ENCODE data around the gene PID1.

The PID1 gene

GRCh38 chr2:229099231-229099630 is 171.9 kb downstream of the PID1 start:
- H3K27me3 ChIP-seq (ENCODE audit: insufficient read depth, low read length) = no peaks in the 10 kb centered on the region
- H3K4me1 ChIP-seq (ENCODE audit: control insufficient read depth, insufficient read depth, low read length, unreplicated experiment) = no peaks in the 10 kb centered on the region
- H2AFZ ChIP-seq (ENCODE audit: low read length, unreplicated experiment) = no peak overlapping the region
- H3K4me3 ChIP-seq (ENCODE audit: low read depth, low read length) = no peak overlapping the region
- no peaks in the 10 kb centered on the region for H3K79me2 ChIP-seq (ENCODE audit: control insufficient read depth, insufficient read depth, low read length, unreplicated experiment)
- no peak overlapping the region for H3K27ac ChIP-seq (ENCODE audit: low read depth, low read length)
- no peaks in the 10 kb centered on the region for H3K36me3 ChIP-seq (ENCODE audit: insufficient read depth, low read length)

GRCh38 chr2:229098801-229099200 is 172.3 kb downstream of the PID1 start:
- H3K27me3 ChIP-seq (ENCODE audit: insufficient read depth, low read length) = no peaks in the 10 kb centered on the region
- H3K4me1 ChIP-seq (ENCODE audit: control insufficient read depth, insufficient read depth, low read length, unreplicated experiment) = no peaks in the 10 kb centered on the region
- no peaks in the 10 kb centered on the region for H3K79me2 ChIP-seq (ENCODE audit: control insufficient read depth, insufficient read depth, low read length, unreplicated experiment)
- no peak overlapping the region for H2AFZ ChIP-seq (ENCODE audit: low read length, unreplicated experiment)
- no peak overlapping the region for H3K4me3 ChIP-seq (ENCODE audit: low read depth, low read length)
- no peaks in the 10 kb centered on the region for H3K36me3 ChIP-seq (ENCODE audit: insufficient read depth, low read length)
- no peak overlapping the region for H3K27ac ChIP-seq (ENCODE audit: low read depth, low read length)

- Histone ChIP-seq H3K4me3 (ENCODE audit: low read depth, low read length) (no peak overlapping the region), H3K4me1 (ENCODE audit: control insufficient read depth, insufficient read depth, low read length, unreplicated experiment) (no peaks in the 10 kb centered on the region), H2AFZ (ENCODE audit: low read length, unreplicated experiment) (no peak overlapping the region), H3K27me3 (ENCODE audit: insufficient read depth, low read length) (no peaks in the 10 kb centered on the region), H3K79me2 (ENCODE audit: control insufficient read depth, insufficient read depth, low read length, unreplicated experiment) (no peaks in the 10 kb centered on the region), H3K27ac (ENCODE audit: low read depth, low read length) (no peak overlapping the region), H3K36me3 (ENCODE audit: insufficient read depth, low read length) (no peaks in the 10 kb centered on the region)
Measured at GRCh38 chr2:229096409-229097066, 174.5 kb downstream of the PID1 start.

GRCh38 chr2:229095472-229095871 is 175.6 kb downstream of the PID1 start:
- H3K27ac ChIP-seq (ENCODE audit: low read depth, low read length) = no peak overlapping the region
- no peak overlapping the region for H3K4me3 ChIP-seq (ENCODE audit: low read depth, low read length)
- H3K4me1 ChIP-seq (ENCODE audit: control insufficient read depth, insufficient read depth, low read length, unreplicated experiment) = peaks cover under 1% of the 10 kb centered on the region
- H2AFZ ChIP-seq (ENCODE audit: low read length, unreplicated experiment) = no peak overlapping the region
- H3K36me3 ChIP-seq (ENCODE audit: insufficient read depth, low read length) = no peaks in the 10 kb centered on the region
- H3K27me3 ChIP-seq (ENCODE audit: insufficient read depth, low read length) = no peaks in the 10 kb centered on the region
- no peaks in the 10 kb centered on the region for H3K79me2 ChIP-seq (ENCODE audit: control insufficient read depth, insufficient read depth, low read length, unreplicated experiment)

GRCh38 chr2:229090225-229090624 is 180.9 kb downstream of the PID1 start:
- Histone ChIP-seq H3K36me3 (ENCODE audit: insufficient read depth, low read length) (no peaks in the 10 kb centered on the region), H3K79me2 (ENCODE audit: control insufficient read depth, insufficient read depth, low read length, unreplicated experiment) (no peaks in the 10 kb centered on the region), H3K4me1 (ENCODE audit: control insufficient read depth, insufficient read depth, low read length, unreplicated experiment) (peaks cover 8% of the 10 kb centered on the region), H3K4me3 (ENCODE audit: low read depth, low read length) (no peak overlapping the region), H3K27me3 (ENCODE audit: insufficient read depth, low read length) (no peaks in the 10 kb centered on the region), H3K27ac (ENCODE audit: low read depth, low read length) (no peak overlapping the region), H2AFZ (ENCODE audit: low read length, unreplicated experiment) (no peak overlapping the region)

GRCh38 chr2:229089776-229090175 is 181.3 kb downstream of the PID1 start:
- no peak overlapping the region for H3K4me3 ChIP-seq (ENCODE audit: low read depth, low read length)
- H3K27me3 ChIP-seq (ENCODE audit: insufficient read depth, low read length) = no peaks in the 10 kb centered on the region
- H3K36me3 ChIP-seq (ENCODE audit: insufficient read depth, low read length) = no peaks in the 10 kb centered on the region
- H3K79me2 ChIP-seq (ENCODE audit: control insufficient read depth, insufficient read depth, low read length, unreplicated experiment) = no peaks in the 10 kb centered on the region
- H2AFZ ChIP-seq (ENCODE audit: low read length, unreplicated experiment) = no peak overlapping the region
- H3K27ac ChIP-seq (ENCODE audit: low read depth, low read length) = no peak overlapping the region
- peaks cover 8% of the 10 kb centered on the region for H3K4me1 ChIP-seq (ENCODE audit: control insufficient read depth, insufficient read depth, low read length, unreplicated experiment)

GRCh38 chr2:229088966-229089700 is 182.0 kb downstream of the PID1 start:
- H3K4me1 ChIP-seq (ENCODE audit: control insufficient read depth, insufficient read depth, low read length, unreplicated experiment) = peaks cover 8% of the 10 kb centered on the region
- no peak overlapping the region for H2AFZ ChIP-seq (ENCODE audit: low read length, unreplicated experiment)
- H3K27me3 ChIP-seq (ENCODE audit: insufficient read depth, low read length) = no peaks in the 10 kb centered on the region
- H3K36me3 ChIP-seq (ENCODE audit: insufficient read depth, low read length) = no peaks in the 10 kb centered on the region
- no peak overlapping the region for H3K4me3 ChIP-seq (ENCODE audit: low read depth, low read length)
- no peak overlapping the region for H3K27ac ChIP-seq (ENCODE audit: low read depth, low read length)
- H3K79me2 ChIP-seq (ENCODE audit: control insufficient read depth, insufficient read depth, low read length, unreplicated experiment) = no peaks in the 10 kb centered on the region

GRCh38 chr2:229088517-229088913 is 182.6 kb downstream of the PID1 start:
- no peaks in the 10 kb centered on the region for H3K79me2 ChIP-seq (ENCODE audit: control insufficient read depth, insufficient read depth, low read length, unreplicated experiment)
- H3K27me3 ChIP-seq (ENCODE audit: insufficient read depth, low read length) = no peaks in the 10 kb centered on the region
- peaks cover 8% of the 10 kb centered on the region for H3K4me1 ChIP-seq (ENCODE audit: control insufficient read depth, insufficient read depth, low read length, unreplicated experiment)
- H3K4me3 ChIP-seq (ENCODE audit: low read depth, low read length) = no peak overlapping the region
- H2AFZ ChIP-seq (ENCODE audit: low read length, unreplicated experiment) = no peak overlapping the region
- no peak overlapping the region for H3K27ac ChIP-seq (ENCODE audit: low read depth, low read length)
- no peaks in the 10 kb centered on the region for H3K36me3 ChIP-seq (ENCODE audit: insufficient read depth, low read length)

- H2AFZ ChIP-seq (ENCODE audit: low read length, unreplicated experiment) = no peak overlapping the region
- H3K27ac ChIP-seq (ENCODE audit: low read depth, low read length) = no peak overlapping the region
- no peaks in the 10 kb centered on the region for H3K27me3 ChIP-seq (ENCODE audit: insufficient read depth, low read length)
- no peaks in the 10 kb centered on the region for H3K36me3 ChIP-seq (ENCODE audit: insufficient read depth, low read length)
- no peak overlapping the region for H3K4me3 ChIP-seq (ENCODE audit: low read depth, low read length)
- H3K4me1 ChIP-seq (ENCODE audit: control insufficient read depth, insufficient read depth, low read length, unreplicated experiment) = peaks cover 8% of the 10 kb centered on the region
- H3K79me2 ChIP-seq (ENCODE audit: control insufficient read depth, insufficient read depth, low read length, unreplicated experiment) = no peaks in the 10 kb centered on the region
Measured at GRCh38 chr2:229087843-229088516, 183.1 kb downstream of the PID1 start.

- H3K4me3 ChIP-seq (ENCODE audit: low read depth, low read length) = no peak overlapping the region
- peaks cover 8% of the 10 kb centered on the region for H3K4me1 ChIP-seq (ENCODE audit: control insufficient read depth, insufficient read depth, low read length, unreplicated experiment)
- H3K79me2 ChIP-seq (ENCODE audit: control insufficient read depth, insufficient read depth, low read length, unreplicated experiment) = no peaks in the 10 kb centered on the region
- no peak overlapping the region for H2AFZ ChIP-seq (ENCODE audit: low read length, unreplicated experiment)
- H3K27me3 ChIP-seq (ENCODE audit: insufficient read depth, low read length) = no peaks in the 10 kb centered on the region
- H3K27ac ChIP-seq (ENCODE audit: low read depth, low read length) = no peak overlapping the region
- H3K36me3 ChIP-seq (ENCODE audit: insufficient read depth, low read length) = no peaks in the 10 kb centered on the region
Measured at GRCh38 chr2:229087267-229087666, 183.8 kb downstream of the PID1 start.

GRCh38 chr2:229085439-229085838 is 185.6 kb downstream of the PID1 start:
- Histone ChIP-seq H3K27ac (ENCODE audit: low read depth, low read length) (no peak overlapping the region), H2AFZ (ENCODE audit: low read length, unreplicated experiment) (no peak overlapping the region), H3K4me3 (ENCODE audit: low read depth, low read length) (no peak overlapping the region)

More at GRCh38 chr2:229085439-229085838, 185.6 kb downstream of the PID1 start:
- H3K36me3 ChIP-seq (ENCODE audit: insufficient read depth, low read length) = no peaks in the 10 kb centered on the region
- no peaks in the 10 kb centered on the region for H3K27me3 ChIP-seq (ENCODE audit: insufficient read depth, low read length)
- no peaks in the 10 kb centered on the region for H3K79me2 ChIP-seq (ENCODE audit: control insufficient read depth, insufficient read depth, low read length, unreplicated experiment)
- peaks cover 7% of the 10 kb centered on the region for H3K4me1 ChIP-seq (ENCODE audit: control insufficient read depth, insufficient read depth, low read length, unreplicated experiment)

All from ACC112 (cell line).